ENCODE measurements around the gene ARHGEF12. TPM values are rescaled to one million over a fixed set of nuclear protein-coding genes. Genes with fewer than 3 reads are reported as not detected.

ARHGEF12 gene
- total and polyA plus RNA-seq, 10 of the 15 experiments (the other 5 are each of a cell fraction or from before 2014, with no cell fraction given) = 2.7 to 40.8 (median 20.9) TPM

GRCh38 chr11:120385110-120385509 lies 48.9 kb downstream of the ARHGEF12 start:
- no peak for FAIRE-seq
- no peak overlapping the region for H3K9ac ChIP-seq (ENCODE audit: control insufficient read depth, insufficient read depth, low read length)
- 84% methylated on average over 5 of the region's 5 CpGs for WGBS (ENCODE audit: insufficient coverage, insufficient replicate concordance, low lambda C conversion rate, missing lambda C conversion rate)
- H3K27ac ChIP-seq (ENCODE audit: control insufficient read depth, insufficient read depth) = no peak overlapping the region
- no TSS peak for BruUV-seq (replicated peaks)
- ATAC-seq = no peak
- TF ChIP-seq CTCF (IDR thresholded peaks at IDR 0.05 in 2 of 3, conservative IDR thresholded peaks at IDR 0.05 in 1 of 3; ENCODE audit: control insufficient read depth in 2 of 3, extremely low read depth in 1 of 3, insufficient read depth in 1 of 3, low read depth in 3 of 3, low read length in 3 of 3) (peak in 1 of 3 experiments; percentile 2; a peak in 1 of 6 replicates), BMI1 (IDR thresholded peaks at IDR 0.05; ENCODE audit: borderline replicate concordance) (no peak), ZSCAN29 (IDR thresholded peaks at IDR 0.05) (no peak), LARP7 (IDR thresholded peaks at IDR 0.05) (no peak)
- ChIA-PET CTCF (interaction anchor here (0.8 to 2.0 kb wide), 6 partner anchors 8 to 126 kb away, joined by 3 to 8 read pairs (median 4); no protein-coding TSS in a partner anchor), SMC1A (ENCODE audit: uncharacterized antibody, unreplicated experiment) (interaction anchor here (0.9 to 2.0 kb wide), 9 partner anchors 10 to 626 kb away, joined by 3 to 9 read pairs (median 4); no protein-coding TSS in a partner anchor), POLR2A (no interaction called here), RAD21 (ENCODE audit: unreplicated experiment) (interaction anchor here (0.7 to 1.5 kb wide), 3 partner anchors 40 to 58 kb away, joined by 3 to 4 read pairs (median 3); partner anchors contain the start of gene ARHGEF12)
- H3K4me2 ChIP-seq (ENCODE audit: control insufficient read depth, insufficient read depth) = no peak overlapping the region
- in situ Hi-C loops (cut with MboI) (no loop called here), intact Hi-C loops (cut with micrococcal nuclease; ENCODE audit: unreplicated experiment) (no loop called here)
- no peaks in the 10 kb centered on the region for H3K4me1 ChIP-seq (ENCODE audit: control insufficient read depth, insufficient read depth, low read length)
- H3K9me3 ChIP-seq (replicated peaks; ENCODE audit: control insufficient read depth, insufficient read depth, low read length) = no peaks in the 10 kb centered on the region; the same call in 1 of the 3 replicates
- H3K4me3 ChIP-seq = no peak overlapping the region
- no peaks in the 10 kb centered on the region for H4K20me1 ChIP-seq (ENCODE audit: control insufficient read depth, insufficient read depth)
- no peak overlapping the region for H2AFZ ChIP-seq (ENCODE audit: control insufficient read depth, low read depth, low read length)
- H3K79me2 ChIP-seq (ENCODE audit: control insufficient read depth, insufficient read depth, low read length) = peaks cover 3% of the 10 kb centered on the region; the same call in 1 of the 2 replicates
- H3K27me3 ChIP-seq (replicated peaks in 1 of 2; ENCODE audit: control insufficient read depth in 2 of 2, insufficient read depth in 2 of 2, low read length in 1 of 2) = no peaks in the 10 kb centered on the region
- no peaks in the 10 kb centered on the region for H3K36me3 ChIP-seq (ENCODE audit: control insufficient read depth in 2 of 2, insufficient read depth in 2 of 2, low read length in 1 of 2)
- no peak for DNase-seq (ENCODE audit: low read depth, low spot score)
